SK-N-MC (cell line): Measurements from ENCODE around the gene MAMDC4.

Experiments
- DNase-seq: peaks from one replicate; pipeline ENCODE4 v3.0.0-alpha.2; 2011; ENCODE audit warnings: low read depth, low spot score
- H3K27ac ChIP-seq: fragments of 200-600 bp; sonication (generic); 2 replicates; pipeline ENCODE4 v1.5.1; 2016; ENCODE audit warnings: mixed run types
- H3K36me3 ChIP-seq: fragments of 200-600 bp; sonication (generic); 2 replicates; pipeline ENCODE4 v1.6.1; 2017; ENCODE audit warnings: antibody characterized with exemption, low read length, mixed read lengths; ENCODE audit not compliant: insufficient read depth
- H3K4me3 ChIP-seq: fragments of 200-600 bp; sonication (generic); 2 replicates; pipeline ENCODE4 v1.5.1; 2016
- H3K9ac ChIP-seq: fragments of 200-600 bp; sonication (generic); 2 replicates; pipeline ENCODE4 v1.8.0; 2017; ENCODE audit warnings: mixed run types, mixed read lengths; ENCODE audit not compliant: insufficient read length
- H3K9me3 ChIP-seq: fragments of 200-600 bp; sonication (generic); 2 replicates; pipeline ENCODE4 v1.6.1; 2017; ENCODE audit warnings: low read depth, mild to moderate bottlenecking, antibody characterized with exemption, low read length, moderate library complexity, mixed read lengths
- EZH2 ChIP-seq: fragments of 200-600 bp; sonication (generic); IDR thresholded peaks from one replicate; pipeline ENCODE4 v1.6.1; 2017; ENCODE audit warnings: antibody characterized with exemption
- FOXP2 ChIP-seq: optimal IDR thresholded peaks from 2 replicates; pipeline ENCODE3; 2011; ENCODE audit warnings: mild to moderate bottlenecking, moderate library complexity; ENCODE audit not compliant: insufficient read depth; ENCODE audit errors: extremely low read length, control extremely low read depth
- POLR2AphosphoS5 ChIP-seq: IDR thresholded peaks from 2 replicates; pipeline ENCODE4 v1.6.1; 2012; ENCODE audit warnings: mild to moderate bottlenecking, low read depth, low read length, borderline replicate concordance

The MAMDC4 gene

DNA sequence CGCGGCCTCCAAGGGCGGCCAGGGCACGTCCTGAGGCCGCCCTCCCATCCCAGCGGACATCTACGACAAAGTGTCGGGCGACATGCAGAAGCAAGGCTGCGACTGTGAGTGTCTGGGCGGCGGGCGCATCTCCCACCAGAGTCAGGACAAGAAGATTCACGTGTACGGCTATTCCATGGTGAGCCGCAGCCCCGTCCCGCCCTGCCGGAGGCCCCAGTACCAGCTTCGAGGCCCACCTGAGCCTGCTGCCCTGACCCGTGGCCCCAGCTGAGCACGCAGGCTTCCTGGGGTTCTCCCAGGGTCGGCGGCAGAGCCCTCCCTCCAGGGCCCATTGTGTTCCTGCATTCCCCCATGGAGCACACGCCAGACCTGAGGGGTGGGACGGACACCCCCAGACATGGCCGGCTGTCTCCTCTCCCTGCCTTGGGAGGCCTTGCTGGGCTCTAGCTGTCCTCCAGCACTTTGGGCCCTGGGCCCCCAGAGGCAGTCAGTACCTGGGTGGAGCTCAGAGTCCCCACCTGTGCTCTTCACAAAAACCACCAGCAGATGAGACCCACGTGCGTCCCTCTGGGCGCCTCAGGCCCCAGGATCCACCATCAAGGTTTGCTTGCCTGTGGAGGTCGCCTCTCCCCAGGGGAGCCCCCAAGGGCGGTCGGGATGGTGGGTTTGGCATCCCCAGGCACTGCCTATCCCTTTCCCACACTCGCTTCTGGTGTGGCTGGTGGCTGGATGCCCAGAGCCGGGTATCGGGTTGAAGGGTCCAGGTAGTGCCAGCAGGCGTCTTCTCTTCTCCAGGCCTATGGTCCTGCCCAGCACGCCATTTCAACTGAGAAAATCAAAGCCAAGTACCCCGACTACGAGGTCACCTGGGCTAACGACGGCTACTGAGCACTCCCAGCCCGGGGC is 1.9 kb upstream of the MAMDC4 start:
- Histone ChIP-seq H3K9me3 (no peaks in the 10 kb centered on the region), H3K4me3 (peak overlapping the region; percentile 88), H3K27ac (no peak overlapping the region), H3K9ac (peak overlapping the region; percentile 73), H3K36me3 (no peaks in the 10 kb centered on the region; the same call in 1 of the 2 replicates)
- DNase-seq, result no peak
- TF ChIP-seq POLR2AphosphoS5, result no peak
- TF ChIP-seq FOXP2, result no peak
- no peak for TF ChIP-seq EZH2

DNA sequence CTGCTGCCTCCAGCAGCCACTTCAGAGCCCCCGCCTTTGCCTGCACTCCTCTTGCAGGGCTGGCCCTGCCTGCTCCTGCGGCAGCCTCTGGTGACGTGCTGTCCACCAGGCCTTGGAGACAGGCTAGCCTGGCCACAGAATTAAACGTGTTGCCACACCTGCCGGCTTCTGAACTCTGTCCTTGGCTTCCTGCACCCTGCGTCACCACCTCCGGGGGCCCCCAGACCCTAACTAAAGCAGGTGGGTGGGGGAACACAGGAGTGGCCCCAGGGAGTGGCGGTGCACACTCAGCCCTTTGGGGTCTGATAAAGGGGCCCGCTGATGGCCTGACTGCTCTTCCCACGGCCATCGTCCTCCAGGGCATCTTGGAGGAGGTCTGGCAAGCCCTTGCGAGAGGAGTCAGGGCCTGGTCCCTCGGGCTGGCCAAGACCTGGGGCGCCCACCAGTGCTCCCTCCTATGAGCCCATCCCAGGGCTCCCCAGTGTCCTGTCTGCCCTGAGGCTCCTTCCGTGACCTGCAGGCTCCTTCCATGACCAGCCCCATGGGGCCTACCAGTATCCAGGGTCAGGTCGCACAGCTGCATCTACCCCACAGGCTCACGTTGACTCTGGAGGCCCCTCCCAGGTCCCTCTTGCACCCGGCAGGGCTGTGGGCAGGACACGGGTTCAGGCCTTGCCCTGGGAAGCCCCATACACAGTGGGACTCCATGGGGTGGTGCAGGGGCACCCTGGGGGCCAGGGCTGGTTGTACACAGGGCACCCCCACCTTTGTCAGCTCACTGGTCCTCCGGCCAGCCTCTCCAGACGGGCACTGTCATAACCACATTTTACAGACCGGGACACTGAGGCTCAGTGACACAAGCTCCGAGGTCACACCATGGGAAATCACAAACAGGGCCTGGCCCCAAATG is 1.0 kb upstream of the MAMDC4 start:
- H3K27ac ChIP-seq, result no peak overlapping the region
- no peaks in the 10 kb centered on the region for H3K9me3 ChIP-seq
- TF ChIP-seq FOXP2 (no peak), POLR2AphosphoS5 (no peak), EZH2 (no peak)
- H3K4me3 ChIP-seq, result no peak overlapping the region
- H3K36me3 ChIP-seq, result no peaks in the 10 kb centered on the region; the same call in 1 of the 2 replicates
- DNase-seq, result no peak
- no peak overlapping the region for H3K9ac ChIP-seq

DNA sequence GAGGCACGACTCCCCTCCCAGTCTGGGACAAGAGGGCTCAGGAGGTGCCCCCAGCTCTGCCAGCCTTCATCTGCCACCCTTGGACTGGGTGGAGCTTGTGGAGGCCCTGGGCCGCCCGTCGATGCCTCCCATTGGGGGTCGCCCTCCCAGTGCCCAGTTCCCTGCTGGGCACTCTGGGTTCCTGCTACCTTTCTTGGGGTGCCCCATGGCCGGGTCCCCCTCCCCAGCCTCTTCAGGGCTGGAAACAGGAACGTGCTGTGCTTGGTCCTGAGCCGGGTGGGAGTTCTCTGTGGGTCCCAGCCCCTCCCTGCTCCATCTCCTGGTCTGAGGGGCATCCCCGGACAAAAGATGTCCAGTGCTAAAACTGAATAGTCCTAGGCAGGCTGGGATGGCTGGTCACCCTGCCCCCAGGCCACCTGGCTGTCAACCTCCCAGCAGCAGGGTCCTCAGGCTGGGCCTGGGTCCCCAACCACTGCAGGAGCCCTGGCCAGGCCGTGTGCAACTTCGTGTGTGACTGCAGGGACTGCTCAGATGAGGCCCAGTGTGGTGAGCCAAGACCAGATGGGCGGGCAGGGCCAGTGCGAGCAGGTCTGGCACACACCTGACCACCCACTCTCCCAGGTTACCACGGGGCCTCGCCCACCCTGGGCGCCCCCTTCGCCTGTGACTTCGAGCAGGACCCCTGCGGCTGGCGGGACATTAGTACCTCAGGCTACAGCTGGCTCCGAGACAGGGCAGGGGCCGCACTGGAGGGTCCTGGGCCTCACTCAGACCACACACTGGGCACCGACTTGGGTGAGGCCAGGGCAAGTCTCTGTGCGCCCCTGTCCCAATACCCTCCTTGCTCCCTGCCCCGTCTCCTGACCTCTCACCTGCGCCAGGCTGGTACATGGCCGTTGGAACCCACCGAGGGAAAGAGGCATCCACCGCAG is 784 bp downstream of the MAMDC4 start:
- Histone ChIP-seq H3K36me3 (no peaks in the 10 kb centered on the region; the same call in 1 of the 2 replicates), H3K27ac (no peak overlapping the region), H3K4me3 (no peak overlapping the region), H3K9ac (no peak overlapping the region), H3K9me3 (no peaks in the 10 kb centered on the region)
- TF ChIP-seq EZH2, result no peak
- no peak for TF ChIP-seq FOXP2
- no peak; the same call in 1 of the 2 replicates for TF ChIP-seq POLR2AphosphoS5
- DNase-seq, result no peak

DNA sequence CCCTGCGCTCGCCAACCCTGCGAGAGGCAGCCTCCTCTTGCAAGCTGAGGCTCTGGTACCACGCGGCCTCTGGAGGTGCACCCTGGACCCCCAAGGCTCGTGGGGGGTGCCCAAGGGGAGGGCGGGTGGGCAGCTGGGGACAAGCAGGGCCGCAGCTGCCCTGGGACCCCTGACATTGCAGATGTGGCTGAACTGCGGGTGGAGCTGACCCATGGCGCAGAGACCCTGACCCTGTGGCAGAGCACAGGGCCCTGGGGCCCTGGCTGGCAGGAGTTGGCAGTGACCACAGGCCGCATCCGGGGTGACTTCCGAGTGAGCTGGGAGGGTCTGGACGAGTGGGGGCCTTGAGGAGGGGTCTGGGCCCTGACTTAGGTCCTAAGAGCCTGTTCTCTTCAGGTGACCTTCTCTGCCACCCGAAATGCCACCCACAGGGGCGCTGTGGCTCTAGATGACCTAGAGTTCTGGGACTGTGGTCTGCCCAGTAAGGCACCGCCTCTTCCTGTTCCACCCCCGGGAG is 1.5 kb downstream of the MAMDC4 start:
- TF ChIP-seq POLR2AphosphoS5 (no peak), FOXP2 (no peak), EZH2 (no peak)
- Histone ChIP-seq H3K27ac (no peak overlapping the region), H3K4me3 (no peak overlapping the region), H3K36me3 (no peaks in the 10 kb centered on the region; the same call in 1 of the 2 replicates), H3K9ac (no peak overlapping the region), H3K9me3 (no peaks in the 10 kb centered on the region)
- DNase-seq, result no peak

DNA sequence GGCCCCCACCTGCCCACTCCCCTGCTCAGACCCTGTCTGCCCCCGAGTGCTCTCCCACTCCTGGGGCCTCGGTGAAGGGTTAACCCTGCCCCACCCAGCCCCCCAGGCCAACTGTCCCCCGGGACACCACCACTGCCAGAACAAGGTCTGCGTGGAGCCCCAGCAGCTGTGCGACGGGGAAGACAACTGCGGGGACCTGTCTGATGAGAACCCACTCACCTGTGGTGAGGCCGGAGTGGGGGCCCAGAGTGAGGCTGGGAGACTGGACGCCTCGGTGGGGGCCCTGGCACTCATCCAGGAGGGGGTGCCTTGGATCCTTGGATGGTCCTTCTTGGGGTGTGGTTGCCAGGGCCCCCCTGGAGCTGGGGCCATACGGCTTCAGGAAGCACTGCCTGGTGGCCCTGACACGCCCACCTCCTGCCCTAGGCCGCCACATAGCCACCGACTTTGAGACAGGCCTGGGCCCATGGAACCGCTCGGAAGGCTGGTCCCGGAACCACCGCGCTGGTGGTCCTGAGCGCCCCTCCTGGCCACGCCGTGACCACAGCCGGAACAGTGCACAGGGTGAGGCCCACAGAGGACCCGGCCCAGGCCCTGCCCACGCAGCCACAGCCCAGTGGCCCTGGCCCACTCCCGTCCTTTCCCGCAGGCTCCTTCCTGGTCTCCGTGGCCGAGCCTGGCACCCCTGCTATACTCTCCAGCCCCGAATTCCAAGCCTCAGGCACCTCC is 2.1 kb downstream of the MAMDC4 start:
- no peaks in the 10 kb centered on the region for H3K9me3 ChIP-seq
- no peak overlapping the region for H3K9ac ChIP-seq
- H3K36me3 ChIP-seq, result no peaks in the 10 kb centered on the region; the same call in 1 of the 2 replicates
- TF ChIP-seq FOXP2, result no peak
- TF ChIP-seq EZH2, result no peak
- no peak for TF ChIP-seq POLR2AphosphoS5
- no peak overlapping the region for H3K4me3 ChIP-seq
- no peak overlapping the region for H3K27ac ChIP-seq
- DNase-seq, result no peak

DNA sequence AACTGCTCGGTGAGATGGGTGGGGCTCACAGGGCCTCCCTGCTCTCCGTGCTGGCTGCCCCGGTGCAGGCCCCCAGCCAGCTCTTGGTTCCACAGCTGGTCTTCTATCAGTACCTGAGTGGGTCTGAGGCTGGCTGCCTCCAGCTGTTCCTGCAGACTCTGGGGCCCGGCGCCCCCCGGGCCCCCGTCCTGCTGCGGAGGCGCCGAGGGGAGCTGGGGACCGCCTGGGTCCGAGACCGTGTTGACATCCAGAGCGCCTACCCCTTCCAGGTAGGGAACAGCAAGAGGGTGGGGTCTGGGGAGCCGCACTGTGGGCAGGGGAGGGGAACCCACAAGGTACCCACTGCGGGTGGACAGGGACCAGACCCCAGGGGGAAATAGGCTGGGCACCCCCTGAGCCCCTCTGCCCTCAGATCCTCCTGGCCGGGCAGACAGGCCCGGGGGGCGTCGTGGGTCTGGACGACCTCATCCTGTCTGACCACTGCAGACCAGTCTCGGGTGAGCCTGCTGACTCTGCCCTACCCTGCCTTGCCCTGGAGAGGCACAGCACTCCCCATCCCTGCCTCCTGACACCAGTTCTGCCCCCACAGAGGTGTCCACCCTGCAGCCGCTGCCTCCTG is 2.8 kb downstream of the MAMDC4 start:
- Histone ChIP-seq H3K9ac (no peak overlapping the region), H3K27ac (no peak overlapping the region), H3K9me3 (no peaks in the 10 kb centered on the region), H3K36me3 (no peaks in the 10 kb centered on the region; the same call in 1 of the 2 replicates), H3K4me3 (no peak overlapping the region)
- no peak for DNase-seq
- TF ChIP-seq EZH2 (no peak), POLR2AphosphoS5 (no peak), FOXP2 (no peak)
